Glutamatergic neuron (in vitro differentiated cells): ENCODE data around the gene TNFAIP1. TPM values are rescaled to one million over a fixed set of nuclear protein-coding genes. Genes with fewer than 3 reads are reported as not detected.

ENCODE experiments used
- DNase-seq: peaks from one replicate; pipeline ENCODE4 v3.0.0; 2022
- H3K27ac Mint-ChIP-seq: one replicate; pipeline ENCODE4 v1.8.0; 2020; ENCODE audit warnings: mild to moderate bottlenecking, mixed read lengths, inconsistent platforms; ENCODE audit not compliant: unreplicated experiment
- H3K27me3 Mint-ChIP-seq: one replicate; pipeline ENCODE4 v1.8.0; 2020; ENCODE audit warnings: mild to moderate bottlenecking, moderate library complexity, mixed read lengths, inconsistent platforms; ENCODE audit not compliant: unreplicated experiment
- H3K36me3 Mint-ChIP-seq: one replicate; pipeline ENCODE4 v1.8.0; 2020; ENCODE audit warnings: mild to moderate bottlenecking, mixed read lengths, inconsistent platforms; ENCODE audit not compliant: unreplicated experiment
- H3K4me1 Mint-ChIP-seq: one replicate; pipeline ENCODE4 v1.8.0; 2020; ENCODE audit warnings: mild to moderate bottlenecking, low read depth, mixed read lengths, inconsistent platforms; ENCODE audit not compliant: unreplicated experiment
- H3K4me3 Mint-ChIP-seq: one replicate; pipeline ENCODE4 v1.8.0; 2020; ENCODE audit warnings: mild to moderate bottlenecking, mixed read lengths, inconsistent platforms; ENCODE audit not compliant: unreplicated experiment
- H3K9me3 Mint-ChIP-seq: one replicate; pipeline ENCODE4 v1.8.0; 2020; ENCODE audit warnings: mild to moderate bottlenecking, moderate library complexity, mixed read lengths, inconsistent platforms; ENCODE audit not compliant: unreplicated experiment
- CTCF ChIP-seq: fragments of 200-600 bp; sonication (generic); IDR thresholded peaks from one replicate; pipeline ENCODE4 v1.5.0; 2021; ENCODE audit not compliant: partially characterized antibody, unreplicated experiment
- total RNA-seq: library from RNA; stranded (reverse); fragmentation: NEBNext Ultra II Directional; extraction: Animal tissue kit (Norgen Biotek cat#: 25700); gene quantifications from one replicate; pipeline ENCODE4 v1.2.1, GENCODE V29; 2021; ENCODE audit not compliant: unreplicated experiment

The TNFAIP1 gene
- total RNA-seq, 1 donor from 2014 or later: 111 TPM

GRCh38 chr17:28315846-28316705 is 19.5 kb upstream of the TNFAIP1 start:
- TF ChIP-seq CTCF: no peak
- DNase-seq: no peak
- Mint-ChIP-seq H3K9me3 (peaks cover 10% of the 10 kb centered on the region), H3K36me3 (no peaks in the 10 kb centered on the region), H3K27me3 (peaks cover 15% of the 10 kb centered on the region), H3K4me1 (peaks cover 11% of the 10 kb centered on the region), H3K27ac (no peak overlapping the region), H3K4me3 (no peak overlapping the region)

- Mint-ChIP-seq H3K4me1 (peaks cover 19% of the 10 kb centered on the region), H3K27me3 (peaks cover 17% of the 10 kb centered on the region), H3K9me3 (peaks cover 10% of the 10 kb centered on the region), H3K36me3 (no peaks in the 10 kb centered on the region), H3K4me3 (peak overlapping the region; percentile 83), H3K27ac (peak overlapping the region; percentile 99)
- no peak for DNase-seq
- no peak for TF ChIP-seq CTCF
Measured at GRCh38 chr17:28317099-28317965, 18.2 kb upstream of the TNFAIP1 start.

- peak; percentile 73 for DNase-seq
- Mint-ChIP-seq H3K4me1 (peaks cover 26% of the 10 kb centered on the region), H3K27me3 (peaks cover 17% of the 10 kb centered on the region), H3K36me3 (no peaks in the 10 kb centered on the region), H3K9me3 (peaks cover 10% of the 10 kb centered on the region), H3K4me3 (peak overlapping the region; percentile 83), H3K27ac (peak overlapping the region; percentile 99)
- TF ChIP-seq CTCF: no peak
Measured at GRCh38 chr17:28317966-28318758, 17.4 kb upstream of the TNFAIP1 start.

- peaks cover 27% of the 10 kb centered on the region for H3K4me1 Mint-ChIP-seq
- H3K9me3 Mint-ChIP-seq: peaks cover 10% of the 10 kb centered on the region
- no peaks in the 10 kb centered on the region for H3K36me3 Mint-ChIP-seq
- peak within 1 kb of the TSS; percentile 99 for H3K27ac Mint-ChIP-seq
- peak; percentile 98 for DNase-seq
- TF ChIP-seq CTCF: no peak
- H3K4me3 Mint-ChIP-seq: peak within 1 kb of the TSS; percentile 83
- H3K27me3 Mint-ChIP-seq: peaks cover 17% of the 10 kb centered on the region
Measured at GRCh38 chr17:28318759-28319597, 16.6 kb upstream of the TNFAIP1 start, which contains the start of gene TMEM97. TSS of gene TMEM97 (plus strand) at chr17:28319200. CDS start at chr17:28319240, 40 bp downstream.
